IPS-15b (cell line): Measurements from ENCODE around the gene SFT2D1.

ENCODE experiments used
- H3K27me3 ChIP-seq: one replicate; pipeline ENCODE4 v1.6.1; 2013; ENCODE audit warnings: low read length; ENCODE audit not compliant: control insufficient read depth, insufficient read depth
- H3K36me3 ChIP-seq: one replicate; pipeline ENCODE4 v1.6.1; 2013; ENCODE audit warnings: low read length; ENCODE audit not compliant: control insufficient read depth, insufficient read depth
- H3K4me1 ChIP-seq: one replicate; pipeline ENCODE4 v1.6.1; 2013; ENCODE audit warnings: mild to moderate bottlenecking, low read length; ENCODE audit not compliant: control insufficient read depth, insufficient read depth
- H3K4me3 ChIP-seq: one replicate; pipeline ENCODE4 v1.5.1; 2013; ENCODE audit warnings: low read depth, low read length
- H3K9ac ChIP-seq: one replicate; pipeline ENCODE4 v1.6.1; 2013; ENCODE audit warnings: low read depth, mild to moderate bottlenecking, low read length
- H3K9me3 ChIP-seq: one replicate; pipeline ENCODE4 v1.6.1; 2013; ENCODE audit warnings: mild to moderate bottlenecking, low read length; ENCODE audit not compliant: control insufficient read depth, insufficient read depth

Gene SFT2D1

GRCh38 chr6:166277892-166278578, 64.3 kb downstream of the SFT2D1 start:
- no peaks in the 10 kb centered on the region for H3K4me1 ChIP-seq
- H3K4me3 ChIP-seq, result no peak overlapping the region
- H3K36me3 ChIP-seq, result no peaks in the 10 kb centered on the region
- no peaks in the 10 kb centered on the region for H3K9me3 ChIP-seq
- no peak overlapping the region for H3K9ac ChIP-seq
- peaks cover 6% of the 10 kb centered on the region for H3K27me3 ChIP-seq

- no peaks in the 10 kb centered on the region for H3K4me1 ChIP-seq
- no peaks in the 10 kb centered on the region for H3K9me3 ChIP-seq
- peaks cover 6% of the 10 kb centered on the region for H3K27me3 ChIP-seq
- no peak overlapping the region for H3K4me3 ChIP-seq
- no peaks in the 10 kb centered on the region for H3K36me3 ChIP-seq
- H3K9ac ChIP-seq, result no peak overlapping the region
These were observed 65.3 kb downstream of the SFT2D1 start for GRCh38 chr6:166277018-166277417.

DNA sequence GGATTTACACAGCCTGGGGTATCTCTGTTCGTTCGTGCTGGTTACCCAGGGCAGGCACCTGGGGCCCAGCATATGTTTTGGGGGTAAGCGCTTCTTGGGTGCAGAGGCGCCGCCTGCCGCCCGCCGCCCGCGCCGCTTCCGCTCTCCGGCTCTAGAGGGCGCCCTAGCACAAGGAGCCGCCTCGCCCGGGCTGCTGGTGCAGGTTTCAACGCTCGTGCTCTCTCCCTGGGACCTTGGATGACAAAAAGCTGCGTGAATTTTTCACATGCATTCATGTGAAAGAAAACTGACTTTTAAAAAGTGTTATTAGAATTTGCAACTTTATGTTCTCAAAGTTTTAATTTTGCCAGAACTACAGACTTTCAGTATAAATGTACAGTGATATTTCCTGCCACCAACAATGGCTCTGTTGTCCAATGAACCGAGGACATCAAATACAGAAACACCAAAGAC, 66.6 kb downstream of the SFT2D1 start:
- H3K36me3 ChIP-seq, result no peaks in the 10 kb centered on the region
- H3K9ac ChIP-seq, result no peak overlapping the region
- no peaks in the 10 kb centered on the region for H3K9me3 ChIP-seq
- H3K27me3 ChIP-seq, result peaks cover 6% of the 10 kb centered on the region
- H3K4me1 ChIP-seq, result no peaks in the 10 kb centered on the region
- H3K4me3 ChIP-seq, result no peak overlapping the region

DNA sequence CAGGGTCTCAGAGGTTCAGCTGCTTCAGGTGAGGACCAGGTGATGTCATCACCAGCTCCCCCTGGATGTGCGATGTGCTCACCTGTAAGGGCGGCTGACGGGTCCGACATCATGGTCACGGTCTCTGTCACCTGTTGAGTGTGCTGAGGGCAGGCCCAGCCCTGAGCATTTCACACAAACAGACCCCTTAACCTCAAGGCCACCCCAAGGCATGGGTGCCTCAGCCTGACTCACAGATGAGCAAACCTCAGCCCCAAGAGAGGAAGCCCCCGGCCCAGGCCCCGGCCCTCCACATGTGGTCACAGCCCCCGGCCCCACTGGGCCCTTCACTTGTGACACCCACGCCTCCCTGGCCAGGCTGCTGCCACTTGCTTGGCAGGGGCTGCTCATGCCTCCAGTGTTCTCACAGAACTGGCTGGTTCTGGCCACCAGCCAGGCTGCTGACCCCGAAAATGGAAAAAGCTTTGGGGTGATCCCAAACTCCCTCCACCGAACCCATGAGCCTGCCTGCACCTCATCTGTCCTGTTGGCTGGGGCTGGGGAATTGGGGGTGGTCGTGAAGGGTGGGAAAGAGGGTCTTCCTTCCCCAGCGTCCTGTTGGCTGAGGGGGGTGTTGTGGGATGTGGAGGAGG, 67.5 kb downstream of the SFT2D1 start:
- H3K4me1 ChIP-seq, result no peaks in the 10 kb centered on the region
- no peaks in the 10 kb centered on the region for H3K9me3 ChIP-seq
- no peaks in the 10 kb centered on the region for H3K36me3 ChIP-seq
- no peak overlapping the region for H3K9ac ChIP-seq
- peaks cover 13% of the 10 kb centered on the region for H3K27me3 ChIP-seq
- no peak overlapping the region for H3K4me3 ChIP-seq

DNA sequence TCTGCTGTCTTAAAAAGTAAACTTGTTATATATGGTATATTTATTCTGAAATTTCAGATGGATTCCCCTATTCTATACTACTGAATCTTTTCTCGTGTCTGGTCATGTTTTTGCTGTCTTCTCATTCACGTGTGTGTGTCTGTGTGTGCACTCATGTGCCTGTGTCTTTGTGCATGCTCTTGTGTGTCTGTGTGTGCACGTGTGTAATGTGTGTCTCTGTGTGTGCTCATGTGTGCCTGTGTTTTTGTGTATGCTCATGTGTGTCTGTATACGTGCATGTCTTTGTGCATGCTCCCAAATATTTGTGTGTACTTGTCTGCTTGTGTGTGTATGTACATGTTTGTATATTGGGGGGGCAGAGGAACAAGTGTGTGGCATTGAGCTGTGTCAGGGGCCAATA, 68.2 kb downstream of the SFT2D1 start:
- no peaks in the 10 kb centered on the region for H3K4me1 ChIP-seq
- H3K36me3 ChIP-seq, result no peaks in the 10 kb centered on the region
- no peak overlapping the region for H3K9ac ChIP-seq
- no peak overlapping the region for H3K4me3 ChIP-seq
- H3K9me3 ChIP-seq, result no peaks in the 10 kb centered on the region
- peaks cover 20% of the 10 kb centered on the region for H3K27me3 ChIP-seq

GRCh38 chr6:166271376-166271765, 71.0 kb downstream of the SFT2D1 start:
- Histone ChIP-seq H3K36me3 (no peaks in the 10 kb centered on the region), H3K4me1 (peaks cover 3% of the 10 kb centered on the region), H3K9me3 (no peaks in the 10 kb centered on the region), H3K27me3 (peaks cover 41% of the 10 kb centered on the region), H3K9ac (no peak overlapping the region), H3K4me3 (no peak overlapping the region)

DNA sequence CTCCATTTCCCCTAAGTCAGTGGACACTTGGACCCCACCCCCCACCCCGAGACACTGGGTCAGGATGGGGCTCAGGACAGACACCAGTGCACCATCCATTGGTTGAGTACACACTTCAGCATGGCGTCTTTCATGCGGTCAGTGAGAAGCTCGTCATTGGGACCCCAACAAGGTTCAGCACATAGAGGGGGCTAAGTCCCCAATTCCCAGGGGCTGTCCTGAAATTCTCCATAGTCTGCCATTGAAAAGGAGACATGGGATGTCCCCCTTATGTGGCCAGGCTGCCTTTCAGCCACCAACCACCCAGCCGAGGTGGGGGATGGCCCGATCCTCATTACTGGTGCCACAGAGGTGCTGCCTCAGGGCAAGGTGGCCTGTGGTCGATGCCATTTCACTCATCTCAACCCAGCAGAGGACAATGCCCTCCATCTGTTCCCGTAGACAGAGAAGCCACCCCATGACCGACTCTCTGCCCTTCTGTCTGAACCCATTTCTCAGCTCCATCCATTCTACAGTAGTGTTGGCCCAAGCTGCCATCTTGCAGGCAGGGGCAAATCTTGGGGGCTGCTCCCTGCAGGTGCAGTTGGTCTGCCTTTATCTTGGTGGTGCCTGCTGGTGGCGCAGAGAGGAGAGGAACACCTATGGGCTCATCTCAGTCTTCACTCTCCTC, 71.5 kb downstream of the SFT2D1 start:
- Histone ChIP-seq H3K4me3 (no peak overlapping the region), H3K9ac (no peak overlapping the region), H3K36me3 (no peaks in the 10 kb centered on the region), H3K4me1 (peaks cover 3% of the 10 kb centered on the region), H3K9me3 (no peaks in the 10 kb centered on the region), H3K27me3 (peaks cover 39% of the 10 kb centered on the region)
